GM21786 (cell line): Measurements from ENCODE around the gene NLRP14.

Experiments used
- ATAC-seq: cut with Tn5 transposase; IDR thresholded peaks from one replicate; pipeline ENCODE4 v1.9.1; 2021; ENCODE audit not compliant: unreplicated experiment

NLRP14 gene, protein sequence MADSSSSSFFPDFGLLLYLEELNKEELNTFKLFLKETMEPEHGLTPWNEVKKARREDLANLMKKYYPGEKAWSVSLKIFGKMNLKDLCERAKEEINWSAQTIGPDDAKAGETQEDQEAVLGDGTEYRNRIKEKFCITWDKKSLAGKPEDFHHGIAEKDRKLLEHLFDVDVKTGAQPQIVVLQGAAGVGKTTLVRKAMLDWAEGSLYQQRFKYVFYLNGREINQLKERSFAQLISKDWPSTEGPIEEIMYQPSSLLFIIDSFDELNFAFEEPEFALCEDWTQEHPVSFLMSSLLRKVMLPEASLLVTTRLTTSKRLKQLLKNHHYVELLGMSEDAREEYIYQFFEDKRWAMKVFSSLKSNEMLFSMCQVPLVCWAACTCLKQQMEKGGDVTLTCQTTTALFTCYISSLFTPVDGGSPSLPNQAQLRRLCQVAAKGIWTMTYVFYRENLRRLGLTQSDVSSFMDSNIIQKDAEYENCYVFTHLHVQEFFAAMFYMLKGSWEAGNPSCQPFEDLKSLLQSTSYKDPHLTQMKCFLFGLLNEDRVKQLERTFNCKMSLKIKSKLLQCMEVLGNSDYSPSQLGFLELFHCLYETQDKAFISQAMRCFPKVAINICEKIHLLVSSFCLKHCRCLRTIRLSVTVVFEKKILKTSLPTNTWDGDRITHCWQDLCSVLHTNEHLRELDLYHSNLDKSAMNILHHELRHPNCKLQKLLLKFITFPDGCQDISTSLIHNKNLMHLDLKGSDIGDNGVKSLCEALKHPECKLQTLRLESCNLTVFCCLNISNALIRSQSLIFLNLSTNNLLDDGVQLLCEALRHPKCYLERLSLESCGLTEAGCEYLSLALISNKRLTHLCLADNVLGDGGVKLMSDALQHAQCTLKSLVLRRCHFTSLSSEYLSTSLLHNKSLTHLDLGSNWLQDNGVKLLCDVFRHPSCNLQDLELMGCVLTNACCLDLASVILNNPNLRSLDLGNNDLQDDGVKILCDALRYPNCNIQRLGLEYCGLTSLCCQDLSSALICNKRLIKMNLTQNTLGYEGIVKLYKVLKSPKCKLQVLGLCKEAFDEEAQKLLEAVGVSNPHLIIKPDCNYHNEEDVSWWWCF

DNA sequence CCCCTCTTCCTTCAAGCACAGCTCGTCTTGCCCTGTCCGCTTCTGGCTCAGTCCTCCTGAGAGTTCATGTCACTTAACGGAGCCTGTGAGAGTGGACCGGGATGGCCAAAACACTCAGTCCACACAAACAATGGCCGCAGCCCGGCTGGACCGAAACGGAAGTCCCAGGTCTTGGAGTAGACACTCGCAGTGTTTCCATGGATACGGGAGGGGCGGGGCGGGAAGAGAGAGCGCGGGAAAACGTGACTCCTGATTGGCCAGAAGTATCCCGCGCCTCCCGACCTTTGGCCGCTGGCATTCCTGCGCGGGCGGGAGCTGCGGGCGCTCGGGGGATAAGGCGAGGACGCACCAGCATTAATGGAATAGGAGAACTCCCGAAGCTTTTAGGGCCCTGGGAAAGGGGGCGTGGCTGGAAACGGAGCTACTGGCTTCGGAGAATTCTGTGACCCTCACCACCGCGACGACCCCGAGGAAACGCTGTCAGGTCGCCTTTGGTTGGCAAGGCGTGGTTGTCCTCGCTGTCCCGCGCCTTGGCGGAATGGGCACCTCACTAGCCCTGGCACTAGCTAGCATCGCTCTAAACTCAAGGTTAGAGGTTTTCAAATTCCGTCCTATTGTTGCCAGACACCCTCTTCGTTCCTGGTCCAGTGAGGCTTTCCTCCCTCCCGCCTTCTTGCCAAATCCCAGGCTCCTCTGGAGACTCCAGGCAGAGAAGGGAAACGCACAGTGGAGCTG, at the start of gene NLRP14, which contains the start of gene ZNF214:
TSS of gene NLRP14 (plus strand) at position 297 of the 735 bp plus-strand sequence. CDS start 18,108 bp downstream, outside the sequence.
TSS of gene ZNF214 (minus strand) at position 164 of the 735 bp plus-strand sequence. CDS start 17,511 bp downstream, outside the sequence.
- no peak for ATAC-seq

DNA sequence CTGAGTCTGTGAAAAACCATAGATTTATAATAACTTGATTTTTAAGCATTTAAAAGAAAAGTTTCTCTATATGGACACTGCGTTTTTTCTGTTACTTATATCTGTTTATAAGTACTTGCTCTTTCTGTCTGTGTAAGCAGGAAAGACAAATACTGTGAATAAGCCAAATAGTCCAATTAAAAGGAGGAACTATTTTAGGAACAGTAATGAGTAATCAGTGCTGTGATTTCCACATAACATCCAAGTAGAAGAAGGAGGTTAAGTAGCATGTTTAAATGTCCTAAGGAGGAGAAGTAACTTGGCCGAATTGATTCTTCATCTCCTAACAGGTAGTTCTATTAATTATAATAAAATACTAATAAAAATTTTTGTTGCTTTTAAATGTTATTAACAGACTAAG, 40.9 kb upstream of the NLRP14 start:
- no peak for ATAC-seq

DNA sequence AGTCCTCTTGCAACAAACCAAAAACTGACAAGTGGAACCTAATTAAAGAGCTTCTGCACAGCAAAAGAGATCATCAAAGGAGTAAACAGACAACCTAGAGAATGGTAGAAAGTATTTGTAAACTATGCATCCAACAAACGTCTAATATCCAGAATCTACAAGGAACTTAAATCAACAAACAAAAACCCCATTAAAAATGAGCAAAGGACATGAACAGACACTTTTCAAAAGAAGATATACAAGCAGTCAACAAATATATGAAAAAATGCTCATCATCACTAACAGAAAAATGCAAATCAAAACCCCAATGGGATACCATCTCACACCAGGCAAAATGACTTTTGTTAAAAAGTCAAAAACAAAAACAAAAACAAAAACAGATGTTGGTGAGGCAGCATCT, 33.8 kb upstream of the NLRP14 start:
- ATAC-seq = no peak

DNA sequence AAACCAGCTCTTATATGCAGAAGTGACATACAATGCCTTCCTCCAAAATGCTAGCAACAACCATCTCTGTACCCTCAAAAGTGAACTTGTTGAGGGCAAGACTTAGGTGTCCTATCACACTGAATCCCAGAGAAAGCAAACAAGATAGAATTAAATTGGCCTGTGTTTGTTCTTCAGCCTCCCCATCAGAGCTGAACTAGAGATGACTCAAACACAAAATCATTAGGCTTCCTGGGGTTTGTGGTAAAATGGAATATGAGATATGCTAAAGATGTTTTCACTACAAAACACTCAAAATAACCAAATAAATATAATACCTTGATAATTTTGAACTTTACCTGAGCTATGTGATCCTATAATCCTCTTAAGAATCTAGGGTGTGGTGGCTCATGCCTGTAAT, 31.8 kb upstream of the NLRP14 start:
- no peak for ATAC-seq

DNA sequence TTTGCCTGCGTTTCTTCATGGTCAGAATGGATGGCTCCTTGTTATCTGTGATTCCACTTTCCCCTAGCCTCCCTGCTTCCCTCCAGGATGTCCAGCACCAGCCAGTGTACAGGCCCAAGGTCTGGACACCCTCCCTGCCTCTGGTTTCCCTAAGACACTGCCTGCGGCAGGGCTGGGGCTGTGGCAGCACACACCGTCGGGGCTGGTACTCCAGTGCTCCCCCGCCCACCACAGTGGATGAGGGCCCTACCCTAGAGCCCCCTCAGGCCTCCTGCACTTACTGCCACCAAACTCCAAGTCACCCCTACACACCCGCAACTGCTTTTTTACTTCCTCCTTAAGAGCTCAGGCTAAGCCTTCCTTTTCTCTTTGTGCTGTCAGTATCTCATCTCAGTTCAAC, 29.1 kb upstream of the NLRP14 start:
- ATAC-seq = no peak

DNA sequence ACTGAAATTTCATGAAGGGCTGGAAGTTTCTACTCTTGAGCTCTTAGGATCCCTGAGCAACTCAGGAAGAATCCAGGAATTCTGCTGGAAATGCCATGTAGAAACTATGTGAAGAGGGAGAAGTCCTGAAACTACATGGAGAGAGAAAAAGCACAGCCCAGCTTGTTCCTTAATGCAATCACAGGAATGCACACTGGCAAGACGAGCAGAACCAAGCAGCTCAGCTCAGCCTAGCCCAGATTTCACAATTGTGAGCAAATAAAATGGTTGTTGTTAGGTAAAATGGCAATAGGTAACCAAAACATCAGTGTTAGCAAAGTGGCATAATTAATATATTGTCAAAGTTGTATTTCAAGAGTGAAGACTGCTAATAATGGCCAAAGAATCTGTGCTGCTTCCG, 28.3 kb upstream of the NLRP14 start:
- no peak for ATAC-seq

DNA sequence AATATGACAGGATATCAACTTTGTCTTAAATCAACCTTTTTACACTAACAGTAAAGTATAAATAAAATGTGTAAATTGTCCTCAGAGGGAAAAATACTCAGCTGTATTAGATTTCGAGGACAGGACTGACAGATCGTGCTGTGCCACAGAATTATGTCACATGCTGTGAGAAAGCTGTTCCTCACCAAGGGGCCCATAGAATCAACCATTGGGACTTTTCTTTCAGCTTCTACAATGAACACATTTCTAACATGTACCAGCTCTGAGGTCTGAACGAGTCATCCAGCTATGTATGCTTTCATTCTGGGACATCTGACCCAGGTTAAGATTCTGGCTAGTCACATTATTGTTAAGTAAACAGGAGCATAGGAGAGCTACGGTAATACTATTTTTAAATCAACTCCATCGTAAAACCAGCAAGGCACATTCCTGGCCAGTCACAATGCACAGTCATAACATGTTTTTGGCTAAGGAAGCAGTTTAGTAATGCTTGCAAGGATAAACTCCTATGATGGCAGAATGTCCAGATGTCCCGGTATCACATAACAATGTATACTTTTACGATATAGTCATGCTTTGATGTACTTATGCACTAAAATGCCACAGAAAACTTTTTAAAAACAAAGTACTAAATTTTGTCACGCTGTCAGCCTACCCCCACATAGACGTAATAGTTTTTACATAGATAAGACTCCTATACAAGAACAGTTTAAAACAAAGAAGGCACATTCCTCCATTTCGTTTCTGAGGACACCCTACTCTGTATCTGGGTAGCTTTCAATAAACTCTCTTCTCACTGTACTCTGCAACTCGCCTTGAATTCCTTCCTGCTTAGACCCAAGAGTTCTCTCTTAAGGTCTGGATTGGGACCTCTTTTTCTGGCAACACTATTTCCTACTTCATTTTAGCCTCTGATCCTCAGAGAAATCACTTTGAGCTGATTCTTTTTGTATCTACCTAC, 27.5 kb upstream of the NLRP14 start:
- ATAC-seq = no peak

DNA sequence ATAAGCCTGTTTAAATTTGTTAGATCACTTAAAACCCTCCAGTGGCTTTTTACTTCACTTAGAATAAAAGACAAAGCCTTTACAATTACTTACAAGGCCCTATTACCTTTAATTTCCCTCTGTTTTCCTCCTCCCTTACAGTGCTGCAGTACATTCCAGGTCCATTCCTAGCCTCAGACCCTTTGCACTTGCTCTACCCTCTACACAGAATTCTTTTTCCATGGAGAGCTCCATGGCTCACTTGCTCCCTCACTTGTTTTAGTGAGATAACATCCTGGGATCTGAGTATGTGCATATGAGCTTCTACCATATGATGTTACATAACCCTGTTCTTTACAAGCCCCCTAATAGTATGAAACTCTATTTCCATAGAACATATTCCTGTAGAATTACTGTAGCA, 24.6 kb upstream of the NLRP14 start:
- ATAC-seq = no peak

DNA sequence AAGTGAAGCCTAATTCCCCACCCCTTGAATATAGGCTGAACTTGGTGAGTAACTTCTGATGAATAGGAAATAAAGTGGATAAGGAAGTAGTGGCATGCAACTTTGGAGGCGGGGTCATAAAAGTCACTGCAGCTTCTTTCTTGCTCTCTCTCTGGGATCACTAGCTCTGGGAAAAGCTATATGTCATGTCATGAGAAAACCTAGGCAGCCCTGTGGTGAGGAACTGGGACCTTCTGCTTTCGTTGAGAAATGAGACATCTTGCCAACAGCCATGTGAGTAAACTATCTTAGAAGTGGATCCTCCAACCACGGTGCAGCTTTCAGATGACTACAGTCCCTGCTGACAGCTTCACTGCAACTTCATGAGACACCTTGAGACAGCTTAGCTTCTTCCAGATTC, 15.8 kb upstream of the NLRP14 start:
- no peak for ATAC-seq

DNA sequence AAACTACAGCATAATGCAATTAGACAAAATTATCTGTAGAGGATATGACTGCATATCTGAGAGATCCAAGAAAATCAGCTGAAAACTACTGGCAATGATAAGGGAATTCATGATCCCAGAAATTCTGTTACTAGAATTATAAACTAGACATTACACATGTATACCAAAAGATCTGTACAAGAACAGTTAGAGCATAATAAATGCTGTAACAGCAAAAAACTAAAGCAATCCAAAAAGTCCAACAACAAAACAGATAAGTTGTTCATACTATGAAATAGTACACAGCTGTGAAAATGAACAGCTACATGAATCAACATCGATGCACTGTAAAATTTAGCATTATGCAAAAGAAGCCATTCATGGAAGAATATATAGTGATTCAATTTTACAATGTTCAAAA, 6.2 kb upstream of the NLRP14 start:
- ATAC-seq = no peak

DNA sequence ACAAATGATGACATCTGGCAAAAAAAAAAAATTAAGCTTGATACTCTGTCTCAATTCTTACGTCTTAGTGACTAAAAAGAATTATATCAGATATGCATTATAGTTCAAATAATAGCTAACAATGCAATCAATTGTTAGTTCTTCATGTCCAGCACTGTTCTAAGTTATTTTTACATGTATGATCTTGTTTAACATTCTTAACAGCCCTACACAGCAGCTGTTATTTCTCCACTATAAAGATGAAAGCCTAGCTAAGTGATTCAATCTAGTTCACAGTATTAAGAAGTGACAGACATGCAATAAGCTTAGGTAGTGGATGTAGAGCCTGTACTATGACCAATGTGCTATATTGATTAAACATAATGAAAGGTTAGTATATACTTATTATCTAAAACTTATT, 4.3 kb upstream of the NLRP14 start:
- ATAC-seq = no peak

DNA sequence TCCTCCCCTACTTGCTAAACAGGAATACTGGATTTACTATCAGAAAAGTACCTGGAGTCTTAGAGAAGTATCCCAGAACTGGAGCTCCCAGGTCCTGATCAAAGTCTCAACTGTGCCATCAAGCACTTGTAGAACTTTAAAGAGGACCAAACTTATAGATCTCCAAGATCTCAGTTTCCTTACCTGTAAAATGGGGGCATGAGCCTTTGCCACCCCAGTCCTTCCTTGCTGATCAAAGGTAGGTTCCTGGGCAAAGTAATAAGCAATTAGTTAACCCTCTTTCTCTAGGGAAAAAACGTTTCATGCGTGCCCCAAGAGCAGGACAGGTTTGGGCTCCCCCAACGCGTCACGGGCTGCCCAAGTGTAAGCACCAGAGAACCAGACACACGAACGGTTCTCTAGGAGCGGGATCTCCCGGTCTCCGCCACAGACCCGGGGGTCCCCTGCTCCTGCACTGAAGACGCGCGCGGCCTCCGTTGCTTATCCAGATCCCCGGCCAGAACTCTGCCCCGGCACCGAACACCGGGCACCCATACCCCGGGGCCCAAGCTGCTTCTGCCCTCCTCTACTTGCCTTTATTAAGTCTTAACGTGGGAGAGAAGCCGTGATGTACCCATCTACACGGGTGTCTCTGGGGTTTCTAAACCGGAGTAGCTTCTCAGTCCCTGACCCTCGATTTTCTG, 638 bp upstream of the NLRP14 start:
- ATAC-seq = no peak

DNA sequence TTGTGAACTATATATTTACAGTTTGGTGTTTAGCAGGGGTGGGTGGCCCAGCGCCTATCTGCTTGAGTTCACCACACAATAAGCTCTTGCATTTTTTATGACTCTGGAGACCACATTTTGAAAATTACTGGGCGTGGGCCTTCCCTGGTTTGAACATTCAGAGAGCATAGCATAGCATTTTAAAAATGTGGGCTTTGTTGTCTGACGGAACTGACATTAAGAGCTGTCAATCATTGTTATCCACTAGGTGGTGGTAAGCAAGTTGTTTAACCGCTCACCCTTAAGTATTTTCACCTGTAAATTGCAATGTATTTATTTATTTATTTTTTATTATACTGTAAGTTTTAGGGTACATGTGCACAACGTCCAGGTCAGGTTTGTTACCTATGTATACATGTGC, 1.0 kb downstream of the NLRP14 start:
- no peak for ATAC-seq

DNA sequence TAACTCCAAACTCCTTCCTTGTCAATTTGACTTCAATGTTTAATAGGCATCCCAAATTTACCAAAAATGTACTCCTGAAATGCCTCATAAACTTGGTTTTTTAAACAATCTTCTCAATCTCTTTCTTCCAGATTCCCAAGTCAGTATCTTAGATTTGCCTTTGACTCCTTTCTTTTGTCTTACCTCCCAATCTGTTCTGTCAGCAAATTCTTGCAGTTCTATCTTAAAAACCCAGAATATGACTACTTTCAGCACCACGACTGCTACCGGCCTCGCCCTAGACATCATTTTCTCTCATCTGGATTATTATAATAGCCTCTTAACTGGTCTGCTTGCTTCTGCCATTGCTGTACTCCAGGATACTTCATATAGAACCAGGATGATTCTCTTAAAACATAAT, 7.9 kb downstream of the NLRP14 start:
- ATAC-seq = no peak

DNA sequence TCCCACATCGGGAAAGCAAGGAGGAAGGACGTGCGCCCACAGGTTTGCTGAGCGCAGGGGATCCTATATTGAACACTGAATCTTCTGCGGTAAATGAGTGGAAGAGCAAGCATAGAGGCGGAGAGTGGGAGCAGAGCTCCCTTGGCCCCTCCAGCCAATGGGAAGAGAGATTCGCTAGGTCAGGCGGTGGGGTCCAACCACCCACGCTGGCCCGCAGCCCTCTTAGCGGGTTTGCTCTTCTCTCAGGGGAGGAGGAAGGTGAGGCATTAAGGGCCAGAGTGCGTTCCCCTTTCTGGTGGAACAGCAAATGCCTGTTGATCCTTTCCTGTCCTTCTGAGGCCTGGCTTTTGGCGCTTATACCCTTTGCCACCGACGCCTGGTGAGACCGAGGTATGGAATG, 10.6 kb downstream of the NLRP14 start:
- ATAC-seq = no peak

DNA sequence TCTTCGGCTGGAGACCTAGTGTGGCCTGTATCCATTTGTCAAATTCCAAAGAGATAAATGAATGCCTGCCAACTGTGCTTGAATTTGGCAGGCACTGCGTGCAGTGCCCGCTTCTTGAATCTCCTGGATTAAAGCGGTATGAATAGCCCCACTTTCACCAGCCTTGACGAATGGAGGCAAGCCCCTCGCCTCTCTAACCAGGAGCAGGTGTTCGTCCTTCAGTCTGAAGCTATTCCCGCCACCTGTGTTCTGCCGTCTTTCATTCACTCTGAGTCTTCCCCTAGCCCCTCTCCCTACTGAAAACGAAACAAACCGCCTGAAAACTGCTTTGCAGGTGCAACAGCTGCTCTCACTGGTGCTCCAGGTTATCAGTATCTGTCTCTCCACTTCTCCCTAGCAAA, 11.2 kb downstream of the NLRP14 start:
- no peak for ATAC-seq

DNA sequence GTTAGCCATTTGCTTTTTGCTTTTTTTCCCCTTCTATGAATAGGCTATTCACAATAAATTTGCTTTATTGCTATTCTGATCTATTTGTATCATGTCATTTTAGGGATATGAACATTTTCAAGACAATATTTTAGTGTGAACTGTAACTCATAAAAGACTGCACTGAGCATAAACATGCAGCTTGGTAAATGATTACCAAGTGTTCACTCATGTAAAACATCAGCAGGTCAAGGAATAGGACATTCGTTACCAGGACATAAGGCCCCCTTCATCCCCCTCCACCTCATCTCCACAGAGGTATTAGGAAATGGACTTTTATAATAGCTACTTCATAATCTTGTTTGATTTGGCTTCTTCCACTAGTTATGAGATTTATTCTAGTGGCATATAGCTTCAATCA, 12.4 kb downstream of the NLRP14 start:
- ATAC-seq = no peak

DNA sequence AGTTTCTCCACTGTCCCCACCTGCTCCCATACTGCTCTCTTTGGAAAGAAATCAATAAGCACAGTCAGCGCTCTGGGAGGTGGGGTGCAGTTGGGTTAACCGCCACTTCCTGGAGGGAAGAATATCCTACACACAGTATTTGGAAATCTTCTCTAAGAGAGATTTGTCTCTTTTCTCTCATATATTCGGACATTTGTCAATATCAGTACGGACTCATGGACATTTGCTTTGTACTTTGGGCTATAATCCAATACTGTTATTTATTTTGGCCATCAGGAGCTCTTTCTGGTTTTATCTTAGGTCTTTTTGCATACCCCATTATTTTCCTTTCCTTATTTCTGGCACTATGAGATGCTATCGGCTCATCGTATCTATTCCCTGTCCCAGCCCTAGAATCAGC, 13.7 kb downstream of the NLRP14 start:
- no peak for ATAC-seq

DNA sequence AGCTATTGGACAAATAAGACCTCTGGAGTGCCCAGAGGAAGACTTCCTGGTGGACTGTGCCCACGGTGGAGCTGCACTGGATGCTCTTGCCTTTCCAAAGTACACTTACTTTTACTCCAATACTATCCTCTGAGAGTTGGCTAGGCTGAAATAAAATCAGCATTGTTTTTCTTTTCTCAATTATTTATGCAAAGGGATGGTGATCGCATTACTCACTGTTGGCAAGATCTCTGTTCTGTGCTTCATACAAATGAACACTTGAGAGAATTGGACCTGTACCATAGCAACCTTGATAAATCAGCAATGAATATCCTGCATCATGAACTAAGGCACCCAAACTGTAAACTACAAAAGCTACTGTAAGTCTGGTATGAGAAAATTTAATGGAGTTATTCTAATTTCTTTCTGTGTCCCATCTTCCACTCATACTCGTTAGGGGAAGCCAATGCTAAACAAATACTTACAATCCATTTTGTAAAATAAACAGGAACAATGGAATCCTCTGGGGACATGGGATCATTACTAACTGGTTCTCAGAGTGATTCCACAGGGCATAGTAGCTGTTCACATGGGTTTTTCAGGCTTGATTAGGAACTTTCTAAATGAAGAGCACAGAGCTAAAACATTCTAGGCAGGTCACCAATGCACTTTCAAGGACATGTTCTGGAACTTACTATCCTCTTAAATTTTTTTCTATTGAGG, 26.3 kb downstream of the NLRP14 start:
- no peak for ATAC-seq
